Kidney (tissue), 14 donors: ENCODE data around the gene DERL2. TPM values are rescaled to one million over a fixed set of nuclear protein-coding genes. Genes with fewer than 3 reads are reported as not detected.

ENCODE experiments used
- DNase-seq, 5 donors: peaks; one replicate each; pipeline ENCODE4 v3.0.0-alpha.2; 2013 to 2020
- FAIRE-seq: peaks from 2 replicates; lab custom pipeline; 2012; peaks lifted over from hg19 to GRCh38; lab: Jason Lieb, UNC
- H3K27ac ChIP-seq, 2 donors: one replicate each; pipeline ENCODE4 v1.7.0; 2013; ENCODE audit warnings: low read depth in 2 of 2, low read length in 2 of 2, inconsistent platforms in 1 of 2
- H3K27me3 ChIP-seq: one replicate; pipeline ENCODE4 v1.7.1; 2013; ENCODE audit warnings: low read length, inconsistent platforms; ENCODE audit not compliant: control insufficient read depth, insufficient read depth
- H3K36me3 ChIP-seq, 3 donors: one replicate each; pipeline versions ENCODE4 v1.7.0 to v1.7.1; 2013; ENCODE audit warnings: low read length in 3 of 3, control low read depth in 1 of 3, inconsistent platforms in 1 of 3; ENCODE audit not compliant: insufficient read depth in 3 of 3, control insufficient read depth in 2 of 3
- H3K4me1 ChIP-seq, 3 donors: one replicate each; pipeline versions ENCODE4 v1.7.0 to v1.7.1; 2013; ENCODE audit warnings: low read length in 3 of 3, inconsistent platforms in 1 of 3, low read depth in 1 of 3; ENCODE audit not compliant: control insufficient read depth in 2 of 3, insufficient read depth in 2 of 3
- H3K4me3 ChIP-seq, 3 donors: one replicate each; pipeline versions ENCODE4 v1.7.0 to v1.8.1; 2013; ENCODE audit warnings: low read length in 3 of 3, control low read depth in 1 of 3, inconsistent platforms in 1 of 3
- H3K9ac ChIP-seq, 3 donors: one replicate each; pipeline versions ENCODE4 v1.7.0 to v1.7.1; 2013; ENCODE audit warnings: low read length in 3 of 3, control low read depth in 1 of 3, inconsistent platforms in 1 of 3
- H3K9me3 ChIP-seq, 3 donors: one replicate each; pipeline versions ENCODE4 v1.7.0 to v1.7.1; 2013; ENCODE audit warnings: low read length in 3 of 3, control low read depth in 1 of 3, inconsistent platforms in 1 of 3; ENCODE audit not compliant: control insufficient read depth in 2 of 3, insufficient read depth in 1 of 3
- intact Hi-C: fragments of 100-400 bp; cut with DNase I; formaldehyde crosslinking; loops from one replicate; pipeline ENCODE4 v1.11.1; 2022
- polyA plus RNA-seq: library from polyadenylated mRNA; stranded (reverse); fragments of 350-450 nt; fragmentation: Illumina TruSeq; extraction: RNeasy Lipid Tissue Mini Kit (QIAGEN cat#74804); gene quantifications from one replicate; pipeline ENCODE4 v1.2.3, GENCODE V29; 2014; ENCODE audit warnings: low read depth, low replicate concordance; ENCODE audit not compliant: insufficient read depth
- total RNA-seq: library from RNA; stranded (reverse); fragmentation: NEBNext Ultra II Directional; extraction: Animal tissue kit (Norgen Biotek cat#: 25700); gene quantifications from one replicate; pipeline ENCODE4 v1.2.1, GENCODE V29; 2021
- TF ChIP-seq, protein P1 (sequence below): IDR thresholded peaks from 3 replicates; pipeline ENCODE4 v1.5.1; 2012; ENCODE audit warnings: mild to moderate bottlenecking, moderate library complexity, borderline replicate concordance; ENCODE audit not compliant: insufficient read depth; ENCODE audit errors: extremely low read depth
- donor health status: control.
- donor health status: control.
- donor health status: control.
- donor health status: control.
- donor health status: control.
- donor health status: DM: yes; HTN: yes; CAD: no.
- donor health status: Normal renal cell carcinoma (clear cell type).

Gene DERL2
- total and polyA plus RNA-seq, 2 donors from 2014 or later: 71.5 to 96.0 TPM

DNA sequence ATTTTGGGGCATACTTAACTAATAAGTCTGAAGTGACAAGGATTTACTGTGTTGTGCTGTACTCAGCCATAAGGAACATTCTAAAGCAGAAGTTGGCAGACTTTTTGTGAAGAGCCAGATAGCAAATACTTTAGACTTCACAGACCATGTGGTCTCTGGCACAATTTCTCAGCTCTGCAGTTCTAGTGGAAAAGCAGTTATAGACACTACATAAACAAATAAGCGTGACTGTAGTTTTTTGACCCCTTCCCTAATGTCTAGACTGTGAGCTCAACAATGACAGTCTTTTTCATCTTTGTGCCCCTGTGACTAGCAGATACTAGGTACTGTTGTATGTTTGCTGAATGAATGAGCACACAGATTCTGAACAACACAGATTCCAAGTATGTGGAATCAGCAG, 61.1 kb downstream of the DERL2 start:
- Histone ChIP-seq H3K9me3 (no peaks in the 10 kb centered on the region), H3K9ac (no peak overlapping the region), H3K4me1 (peaks cover 2 to 11% (median 8%) of the 10 kb centered on the region in 3 donors), H3K4me3 (no peak overlapping the region), H3K36me3 (peaks cover 10 to 46% (median 27%) of the 10 kb centered on the region in 3 donors), H3K27me3 (no peaks in the 10 kb centered on the region), H3K27ac (no peak overlapping the region)
- DNase-seq (no peak), FAIRE-seq (no peak)
- TF ChIP-seq, protein P1, sequence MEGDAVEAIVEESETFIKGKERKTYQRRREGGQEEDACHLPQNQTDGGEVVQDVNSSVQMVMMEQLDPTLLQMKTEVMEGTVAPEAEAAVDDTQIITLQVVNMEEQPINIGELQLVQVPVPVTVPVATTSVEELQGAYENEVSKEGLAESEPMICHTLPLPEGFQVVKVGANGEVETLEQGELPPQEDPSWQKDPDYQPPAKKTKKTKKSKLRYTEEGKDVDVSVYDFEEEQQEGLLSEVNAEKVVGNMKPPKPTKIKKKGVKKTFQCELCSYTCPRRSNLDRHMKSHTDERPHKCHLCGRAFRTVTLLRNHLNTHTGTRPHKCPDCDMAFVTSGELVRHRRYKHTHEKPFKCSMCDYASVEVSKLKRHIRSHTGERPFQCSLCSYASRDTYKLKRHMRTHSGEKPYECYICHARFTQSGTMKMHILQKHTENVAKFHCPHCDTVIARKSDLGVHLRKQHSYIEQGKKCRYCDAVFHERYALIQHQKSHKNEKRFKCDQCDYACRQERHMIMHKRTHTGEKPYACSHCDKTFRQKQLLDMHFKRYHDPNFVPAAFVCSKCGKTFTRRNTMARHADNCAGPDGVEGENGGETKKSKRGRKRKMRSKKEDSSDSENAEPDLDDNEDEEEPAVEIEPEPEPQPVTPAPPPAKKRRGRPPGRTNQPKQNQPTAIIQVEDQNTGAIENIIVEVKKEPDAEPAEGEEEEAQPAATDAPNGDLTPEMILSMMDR: no peak
- intact Hi-C loops: no loop called here

DNA sequence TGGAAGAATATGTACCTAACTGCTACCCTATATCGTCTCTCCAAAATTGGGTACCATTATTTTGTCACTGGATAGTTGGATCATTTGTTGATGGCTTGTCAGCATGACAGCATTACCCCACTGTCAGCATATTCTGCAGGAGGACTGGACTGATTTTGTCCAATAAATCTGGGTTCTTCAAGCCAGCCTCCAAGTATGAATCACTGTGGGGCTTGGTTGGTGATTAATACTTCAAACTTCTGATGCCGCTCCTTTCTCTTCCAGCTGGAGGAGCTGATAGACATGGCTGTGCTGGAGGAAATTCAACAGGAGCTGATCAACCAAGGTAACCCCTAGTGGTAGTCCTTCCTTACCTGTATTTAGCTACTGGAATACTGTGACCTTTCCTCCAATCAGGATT, 63.5 kb downstream of the DERL2 start:
- H3K4me1 ChIP-seq: peaks cover 2 to 11% (median 8%) of the 10 kb centered on the region in 3 donors
- TF ChIP-seq, protein P1: no peak
- H3K27me3 ChIP-seq: no peaks in the 10 kb centered on the region
- FAIRE-seq (no peak), DNase-seq (no peak)
- no peak overlapping the region for H3K9ac ChIP-seq
- intact Hi-C loops: no loop called here
- H3K9me3 ChIP-seq: no peaks in the 10 kb centered on the region
- H3K4me3 ChIP-seq: no peak overlapping the region
- no peak overlapping the region for H3K27ac ChIP-seq
- H3K36me3 ChIP-seq: peaks cover 4 to 30% (median 18%) of the 10 kb centered on the region in 3 donors

Other genes with a start within 250 kb of the DERL2 start
- gene RABEP1, start 203.9 kb downstream of the DERL2 start, total RNA-seq: 47.6 TPM
- gene RABEP1, start 203.9 kb downstream of the DERL2 start, polyA plus RNA-seq: 21.1 TPM
- 57.9 TPM for gene NUP88, start 66.5 kb downstream of the DERL2 start, total RNA-seq
- gene NUP88, start 66.5 kb downstream of the DERL2 start, polyA plus RNA-seq: 55.1 TPM
- 36.1 TPM for gene RPAIN, start 66.0 kb downstream of the DERL2 start, total RNA-seq
- gene RPAIN, start 66.0 kb downstream of the DERL2 start, polyA plus RNA-seq: 34.0 TPM
- 91.5 TPM for gene C1QBP, start 47.0 kb downstream of the DERL2 start, total RNA-seq
- 181 TPM for gene C1QBP, start 47.0 kb downstream of the DERL2 start, polyA plus RNA-seq
- gene DHX33, start 17.2 kb downstream of the DERL2 start, total RNA-seq: 13.2 TPM
- 3.1 TPM for gene DHX33, start 17.2 kb downstream of the DERL2 start, polyA plus RNA-seq
- gene MIS12, start 388 bp upstream of the DERL2 start, total RNA-seq: 17.4 TPM
- 9.6 TPM for gene MIS12, start 388 bp upstream of the DERL2 start, polyA plus RNA-seq
- gene NLRP1, start 98.3 kb upstream of the DERL2 start, total RNA-seq: 19.6 TPM
- gene NLRP1, start 98.3 kb upstream of the DERL2 start, polyA plus RNA-seq: 11.4 TPM